Liver (tissue), 9 donors: ENCODE measurements around the gene HEG1. TPM values are rescaled to one million over a fixed set of nuclear protein-coding genes. Genes with fewer than 3 reads are reported as not detected.

Experiments used
- DNase-seq: peaks from one replicate; pipeline ENCODE4 v3.0.0-alpha.2; 2017; ENCODE audit warnings: low spot score
- H3K27ac ChIP-seq, 2 donors: one replicate each; pipeline ENCODE4 v1.7.0; 2013; ENCODE audit warnings: inconsistent platforms in 2 of 2, low read length in 2 of 2, control low read depth in 1 of 2, low read depth in 1 of 2, mild to moderate bottlenecking in 1 of 2
- H3K27me3 ChIP-seq, 4 donors: one replicate each; pipeline versions ENCODE4 v1.6.1 to v1.7.0; 2013; ENCODE audit warnings: low read length in 3 of 4, inconsistent platforms in 1 of 4, mild to moderate bottlenecking in 1 of 4, moderate library complexity in 1 of 4; ENCODE audit not compliant: control insufficient read depth in 4 of 4, insufficient read depth in 4 of 4
- H3K36me3 ChIP-seq, 4 donors: one replicate each; pipeline versions ENCODE4 v1.6.1 to v1.7.0; 2013; ENCODE audit warnings: low read length in 3 of 4, mild to moderate bottlenecking in 3 of 4, low read depth in 1 of 4, moderate library complexity in 1 of 4; ENCODE audit not compliant: control insufficient read depth in 4 of 4, insufficient read depth in 3 of 4
- H3K4me1 ChIP-seq, 4 donors: one replicate each; pipeline versions ENCODE4 v1.6.1 to v1.7.0; 2013; ENCODE audit warnings: low read length in 3 of 4, mild to moderate bottlenecking in 3 of 4, moderate library complexity in 1 of 4; ENCODE audit not compliant: control insufficient read depth in 4 of 4, insufficient read depth in 4 of 4
- H3K4me3 ChIP-seq, 3 donors: one replicate each; pipeline versions ENCODE4 v1.6.1 to v1.7.0; 2013; ENCODE audit warnings: low read length in 3 of 3, control low read depth in 1 of 3, low read depth in 1 of 3, mild to moderate bottlenecking in 1 of 3
- H3K9ac ChIP-seq, 2 donors: one replicate each; pipeline ENCODE4 v1.7.0; 2013; ENCODE audit warnings: low read length in 2 of 2, mild to moderate bottlenecking in 2 of 2, moderate library complexity in 2 of 2, control low read depth in 1 of 2, low read depth in 1 of 2
- H3K9me3 ChIP-seq, 4 donors: one replicate each; pipeline versions ENCODE4 v1.6.1 to v1.7.0; 2013; ENCODE audit warnings: low read length in 3 of 4; ENCODE audit not compliant: control insufficient read depth in 4 of 4
- EGR1 ChIP-seq, 2 donors: IDR thresholded peaks; 2 replicates each; pipeline ENCODE4 v1.6.1; 2016 to 2018; ENCODE audit warnings: antibody characterized with exemption in 2 of 2, low read depth in 2 of 2
- FOXA1 ChIP-seq: IDR thresholded peaks from 2 replicates; pipeline ENCODE4 v1.6.1; 2016; ENCODE audit warnings: antibody characterized with exemption
- FOXA2 ChIP-seq: IDR thresholded peaks from 2 replicates; pipeline ENCODE4 v1.6.1; 2016; ENCODE audit warnings: antibody characterized with exemption
- GABPA ChIP-seq, 2 donors: IDR thresholded peaks in 1 of 2; conservative IDR thresholded peaks in 1 of 2; 2 replicates each; pipeline ENCODE4 v1.6.1; 2016; ENCODE audit warnings: antibody characterized with exemption in 2 of 2, mild to moderate bottlenecking in 1 of 2, moderate library complexity in 1 of 2
- HNF4A ChIP-seq, 2 donors: conservative IDR thresholded peaks; 2 replicates each; pipeline ENCODE4 v1.6.1; 2016; ENCODE audit warnings: antibody characterized with exemption in 2 of 2, mild to moderate bottlenecking in 2 of 2
- JUND ChIP-seq, 2 donors: IDR thresholded peaks; 2 replicates each; pipeline ENCODE4 v1.6.1; 2016; ENCODE audit warnings: antibody characterized with exemption in 2 of 2
- NR2F2 ChIP-seq: IDR thresholded peaks from 2 replicates; pipeline ENCODE4 v1.6.1; 2016; ENCODE audit warnings: antibody characterized with exemption
- RAD21 ChIP-seq, 2 donors: IDR thresholded peaks; 2 replicates each; pipeline ENCODE4 v1.6.1; 2016; ENCODE audit warnings: antibody characterized with exemption in 2 of 2, mild to moderate bottlenecking in 2 of 2
- RXRA ChIP-seq, 2 donors: IDR thresholded peaks; 2 replicates each; pipeline ENCODE4 v1.6.1; 2017 to 2018; ENCODE audit warnings: antibody characterized with exemption in 2 of 2, mild to moderate bottlenecking in 1 of 2
- SP1 ChIP-seq: IDR thresholded peaks from 2 replicates; pipeline ENCODE4 v1.6.1; 2018; ENCODE audit warnings: antibody characterized with exemption, mild to moderate bottlenecking
- TAF1 ChIP-seq: conservative IDR thresholded peaks from 2 replicates; pipeline ENCODE4 v1.6.1; 2016; ENCODE audit warnings: antibody characterized with exemption, mild to moderate bottlenecking
- YY1 ChIP-seq: IDR thresholded peaks from 2 replicates; pipeline ENCODE4 v1.6.1; 2016; ENCODE audit warnings: antibody characterized with exemption, mild to moderate bottlenecking
- WGBS: extraction: QIAGEN DNeasy Blood & Tissue Kit; methylation state at CpG from one replicate; pipeline ENCODE4 v1.1.7; 2013; 5-methylcytosine and 5-hydroxymethylcytosine counted together
- polyA plus RNA-seq, 2 donors: library from polyadenylated mRNA; stranded (reverse) in 1 of 2; unstranded in 1 of 2; fragments of 200-250 nt in 1 of 2; fragments of >200 nt in 1 of 2; fragmentation: Nextera tagmentation in 1 of 2; extraction: Ambion mirVana in 1 of 2; gene quantifications; one replicate each; pipeline versions ENCODE4 v1.2.1 to v1.2.3, GENCODE V29; 2013 to 2015
- total RNA-seq, 2 donors: library from RNA; depleted of rRNA; stranded (reverse); fragments of >200 nt; gene quantifications; one replicate each; pipeline ENCODE4 v1.2.3, GENCODE V29; 2014
- TF ChIP-seq, protein P1 (sequence below): fragments of 150-350 bp; IDR thresholded peaks from 2 replicates; pipeline ENCODE4 v1.5.1; 2017; ENCODE audit warnings: improper control_type of control experiment, low read depth, low read length; ENCODE audit not compliant: missing input control
- TF ChIP-seq, protein P2 (sequence below): IDR thresholded peaks from 2 replicates; pipeline ENCODE4 v1.6.1; 2016; ENCODE audit warnings: antibody characterized with exemption
- TF ChIP-seq, protein P3 (sequence below): IDR thresholded peaks from 2 replicates; pipeline ENCODE4 v1.6.1; 2016; ENCODE audit warnings: antibody characterized with exemption
- TF ChIP-seq, protein P4 (sequence below): IDR thresholded peaks from 2 replicates; pipeline ENCODE4 v1.6.1; 2016; ENCODE audit warnings: antibody characterized with exemption
- TF ChIP-seq, protein P5 (sequence below): IDR thresholded peaks from 2 replicates; pipeline ENCODE4 v1.6.1; 2016; ENCODE audit warnings: antibody characterized with exemption, mild to moderate bottlenecking
- donor health status: healthy.
- donor health status: healthy.
- donor health status: healthy.
- donor health status: healthy.
- donor health status: healthy.

HEG1 gene
- total and polyA plus RNA-seq, 4 donors = 1.4 to 16.0 (median 5.3) TPM

DNA sequence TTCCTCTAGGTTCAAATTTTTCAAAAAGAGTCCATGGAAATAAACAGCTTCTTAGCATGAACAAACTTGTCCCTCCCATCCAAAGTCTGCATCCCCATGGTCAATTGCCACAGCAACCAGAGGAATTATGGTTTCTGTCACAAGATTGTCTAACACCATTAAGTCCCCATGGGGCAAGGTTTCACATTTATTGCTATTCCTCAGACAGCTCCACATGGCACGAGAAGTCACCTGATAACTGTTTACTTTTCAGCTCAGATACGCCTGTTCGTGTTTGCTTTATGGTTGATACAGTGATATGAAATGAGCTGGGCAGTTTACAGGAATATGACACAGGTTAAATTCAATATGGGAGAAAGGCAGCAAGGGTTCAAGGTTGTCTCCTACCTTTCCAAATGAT lies 83.3 kb downstream of the HEG1 start:
- Histone ChIP-seq H3K9me3 (no peaks in the 10 kb centered on the region), H3K4me1 (no peaks in the 10 kb centered on the region), H3K36me3 (peaks cover 0 to 17% (median 10%) of the 10 kb centered on the region in 4 donors), H3K4me3 (no peak overlapping the region), H3K9ac (no peak overlapping the region), H3K27ac (no peak overlapping the region), H3K27me3 (no peaks in the 10 kb centered on the region)
- TF ChIP-seq, protein P1, sequence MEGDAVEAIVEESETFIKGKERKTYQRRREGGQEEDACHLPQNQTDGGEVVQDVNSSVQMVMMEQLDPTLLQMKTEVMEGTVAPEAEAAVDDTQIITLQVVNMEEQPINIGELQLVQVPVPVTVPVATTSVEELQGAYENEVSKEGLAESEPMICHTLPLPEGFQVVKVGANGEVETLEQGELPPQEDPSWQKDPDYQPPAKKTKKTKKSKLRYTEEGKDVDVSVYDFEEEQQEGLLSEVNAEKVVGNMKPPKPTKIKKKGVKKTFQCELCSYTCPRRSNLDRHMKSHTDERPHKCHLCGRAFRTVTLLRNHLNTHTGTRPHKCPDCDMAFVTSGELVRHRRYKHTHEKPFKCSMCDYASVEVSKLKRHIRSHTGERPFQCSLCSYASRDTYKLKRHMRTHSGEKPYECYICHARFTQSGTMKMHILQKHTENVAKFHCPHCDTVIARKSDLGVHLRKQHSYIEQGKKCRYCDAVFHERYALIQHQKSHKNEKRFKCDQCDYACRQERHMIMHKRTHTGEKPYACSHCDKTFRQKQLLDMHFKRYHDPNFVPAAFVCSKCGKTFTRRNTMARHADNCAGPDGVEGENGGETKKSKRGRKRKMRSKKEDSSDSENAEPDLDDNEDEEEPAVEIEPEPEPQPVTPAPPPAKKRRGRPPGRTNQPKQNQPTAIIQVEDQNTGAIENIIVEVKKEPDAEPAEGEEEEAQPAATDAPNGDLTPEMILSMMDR = no peak
- peak in 1 of 2 donors; percentile 8 for TF ChIP-seq HNF4A (conservative IDR thresholded peaks at IDR 0.05)
- TF ChIP-seq, protein P2, sequence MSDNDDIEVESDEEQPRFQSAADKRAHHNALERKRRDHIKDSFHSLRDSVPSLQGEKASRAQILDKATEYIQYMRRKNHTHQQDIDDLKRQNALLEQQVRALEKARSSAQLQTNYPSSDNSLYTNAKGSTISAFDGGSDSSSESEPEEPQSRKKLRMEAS = no peak
- 70% methylated on average over 3 of the region's 3 CpGs for WGBS
- DNase-seq = no peak

DNA sequence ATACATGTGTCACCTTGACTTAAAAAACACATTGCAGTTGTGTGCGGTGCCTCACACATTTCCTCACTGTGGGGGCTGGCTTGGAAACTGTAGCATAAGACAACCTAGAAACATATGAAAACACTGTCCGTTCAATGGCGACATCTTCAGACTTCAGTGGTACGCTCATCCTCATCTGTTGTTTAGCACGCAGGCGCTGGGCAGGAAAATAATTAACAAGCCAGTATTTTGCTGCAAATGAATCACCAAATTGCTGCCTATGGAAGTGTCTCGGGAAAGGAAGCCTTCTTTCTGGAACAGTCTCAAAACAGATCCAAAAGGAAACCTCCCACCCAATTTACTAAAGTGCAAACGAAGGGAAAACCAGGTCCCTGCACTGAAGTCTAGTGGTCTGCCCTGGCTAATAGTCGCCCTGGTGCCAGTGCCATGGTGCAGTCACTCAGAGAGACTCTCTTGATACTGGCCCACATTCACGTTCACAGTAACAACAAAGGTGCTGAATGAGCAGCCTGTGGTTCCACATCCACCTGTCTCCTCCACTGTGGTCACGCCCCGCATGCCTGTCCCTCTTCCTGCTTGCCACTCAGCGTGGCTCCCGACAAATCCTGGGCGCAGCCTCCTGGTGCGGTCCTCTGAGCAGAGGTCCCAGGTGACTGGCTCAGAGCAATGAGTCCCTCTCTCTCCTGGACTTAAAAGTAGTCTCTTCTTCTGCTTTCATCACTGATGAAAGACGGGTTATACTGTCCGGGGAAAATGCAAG lies 85.7 kb downstream of the HEG1 start:
- no peak overlapping the region for H3K27ac ChIP-seq
- H3K9me3 ChIP-seq = no peaks in the 10 kb centered on the region
- no peak overlapping the region for H3K9ac ChIP-seq
- WGBS = 96% methylated on average over 18 of the region's 18 CpGs
- peaks cover 0 to 17% (median 10%) of the 10 kb centered on the region in 4 donors for H3K36me3 ChIP-seq
- TF ChIP-seq HNF4A (conservative IDR thresholded peaks at IDR 0.05) = no peak
- TF ChIP-seq YY1 = no peak
- no peak for TF ChIP-seq GABPA (IDR thresholded peaks at IDR 0.05 in 1 of 2, conservative IDR thresholded peaks at IDR 0.05 in 1 of 2)
- TF ChIP-seq RXRA (IDR thresholded peaks at IDR 0.05) = no peak
- no peak for TF ChIP-seq RAD21 (IDR thresholded peaks at IDR 0.05)
- no peak for TF ChIP-seq EGR1 (IDR thresholded peaks at IDR 0.05; ENCODE audit: low read depth in 2 of 2)
- TF ChIP-seq, protein P3, sequence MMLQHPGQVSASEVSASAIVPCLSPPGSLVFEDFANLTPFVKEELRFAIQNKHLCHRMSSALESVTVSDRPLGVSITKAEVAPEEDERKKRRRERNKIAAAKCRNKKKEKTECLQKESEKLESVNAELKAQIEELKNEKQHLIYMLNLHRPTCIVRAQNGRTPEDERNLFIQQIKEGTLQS = no peak
- no peak for TF ChIP-seq JUND (IDR thresholded peaks at IDR 0.05)
- DNase-seq = no peak
- no peak overlapping the region for H3K4me3 ChIP-seq
- H3K4me1 ChIP-seq = no peaks in the 10 kb centered on the region
- no peaks in the 10 kb centered on the region for H3K27me3 ChIP-seq

DNA sequence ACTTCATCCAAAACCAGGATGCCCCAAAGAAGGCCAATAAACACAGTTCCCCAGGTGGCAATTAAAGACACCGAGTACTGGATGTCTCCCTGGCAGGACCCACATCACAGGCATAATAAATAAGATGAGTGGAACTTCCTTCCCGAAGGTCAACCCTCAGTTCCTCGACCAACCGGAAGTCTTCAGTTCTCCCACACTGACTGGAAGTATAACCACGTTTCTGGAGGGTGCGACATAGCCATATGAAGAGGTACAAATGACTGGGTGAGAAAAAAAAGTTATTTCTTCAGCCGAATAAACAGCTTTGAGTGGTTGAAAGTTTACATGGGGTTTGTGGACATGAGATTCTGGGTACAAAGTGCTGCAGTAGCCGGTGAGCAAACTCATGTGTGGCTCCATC lies 86.6 kb downstream of the HEG1 start:
- Histone ChIP-seq H3K36me3 (peaks cover 0 to 17% (median 10%) of the 10 kb centered on the region in 4 donors), H3K4me1 (no peaks in the 10 kb centered on the region), H3K4me3 (no peak overlapping the region), H3K27me3 (no peaks in the 10 kb centered on the region), H3K9me3 (no peaks in the 10 kb centered on the region), H3K9ac (no peak overlapping the region), H3K27ac (no peak overlapping the region)
- DNase-seq = no peak
- 79% methylated on average over 8 of the region's 8 CpGs for WGBS
- TF ChIP-seq SP1 = no peak
- TF ChIP-seq, protein P4, sequence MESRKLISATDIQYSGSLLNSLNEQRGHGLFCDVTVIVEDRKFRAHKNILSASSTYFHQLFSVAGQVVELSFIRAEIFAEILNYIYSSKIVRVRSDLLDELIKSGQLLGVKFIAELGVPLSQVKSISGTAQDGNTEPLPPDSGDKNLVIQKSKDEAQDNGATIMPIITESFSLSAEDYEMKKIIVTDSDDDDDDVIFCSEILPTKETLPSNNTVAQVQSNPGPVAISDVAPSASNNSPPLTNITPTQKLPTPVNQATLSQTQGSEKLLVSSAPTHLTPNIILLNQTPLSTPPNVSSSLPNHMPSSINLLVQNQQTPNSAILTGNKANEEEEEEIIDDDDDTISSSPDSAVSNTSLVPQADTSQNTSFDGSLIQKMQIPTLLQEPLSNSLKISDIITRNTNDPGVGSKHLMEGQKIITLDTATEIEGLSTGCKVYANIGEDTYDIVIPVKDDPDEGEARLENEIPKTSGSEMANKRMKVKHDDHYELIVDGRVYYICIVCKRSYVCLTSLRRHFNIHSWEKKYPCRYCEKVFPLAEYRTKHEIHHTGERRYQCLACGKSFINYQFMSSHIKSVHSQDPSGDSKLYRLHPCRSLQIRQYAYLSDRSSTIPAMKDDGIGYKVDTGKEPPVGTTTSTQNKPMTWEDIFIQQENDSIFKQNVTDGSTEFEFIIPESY = no peak
- TF ChIP-seq, protein P5, sequence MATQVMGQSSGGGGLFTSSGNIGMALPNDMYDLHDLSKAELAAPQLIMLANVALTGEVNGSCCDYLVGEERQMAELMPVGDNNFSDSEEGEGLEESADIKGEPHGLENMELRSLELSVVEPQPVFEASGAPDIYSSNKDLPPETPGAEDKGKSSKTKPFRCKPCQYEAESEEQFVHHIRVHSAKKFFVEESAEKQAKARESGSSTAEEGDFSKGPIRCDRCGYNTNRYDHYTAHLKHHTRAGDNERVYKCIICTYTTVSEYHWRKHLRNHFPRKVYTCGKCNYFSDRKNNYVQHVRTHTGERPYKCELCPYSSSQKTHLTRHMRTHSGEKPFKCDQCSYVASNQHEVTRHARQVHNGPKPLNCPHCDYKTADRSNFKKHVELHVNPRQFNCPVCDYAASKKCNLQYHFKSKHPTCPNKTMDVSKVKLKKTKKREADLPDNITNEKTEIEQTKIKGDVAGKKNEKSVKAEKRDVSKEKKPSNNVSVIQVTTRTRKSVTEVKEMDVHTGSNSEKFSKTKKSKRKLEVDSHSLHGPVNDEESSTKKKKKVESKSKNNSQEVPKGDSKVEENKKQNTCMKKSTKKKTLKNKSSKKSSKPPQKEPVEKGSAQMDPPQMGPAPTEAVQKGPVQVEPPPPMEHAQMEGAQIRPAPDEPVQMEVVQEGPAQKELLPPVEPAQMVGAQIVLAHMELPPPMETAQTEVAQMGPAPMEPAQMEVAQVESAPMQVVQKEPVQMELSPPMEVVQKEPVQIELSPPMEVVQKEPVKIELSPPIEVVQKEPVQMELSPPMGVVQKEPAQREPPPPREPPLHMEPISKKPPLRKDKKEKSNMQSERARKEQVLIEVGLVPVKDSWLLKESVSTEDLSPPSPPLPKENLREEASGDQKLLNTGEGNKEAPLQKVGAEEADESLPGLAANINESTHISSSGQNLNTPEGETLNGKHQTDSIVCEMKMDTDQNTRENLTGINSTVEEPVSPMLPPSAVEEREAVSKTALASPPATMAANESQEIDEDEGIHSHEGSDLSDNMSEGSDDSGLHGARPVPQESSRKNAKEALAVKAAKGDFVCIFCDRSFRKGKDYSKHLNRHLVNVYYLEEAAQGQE = no peak
- TF ChIP-seq, protein P3 = no peak
- no peak for TF ChIP-seq FOXA1
- no peak for TF ChIP-seq JUND (IDR thresholded peaks at IDR 0.05)
- TF ChIP-seq EGR1 (IDR thresholded peaks at IDR 0.05; ENCODE audit: low read depth in 2 of 2) = no peak
- TF ChIP-seq, protein P2 = no peak
- no peak for TF ChIP-seq RAD21 (IDR thresholded peaks at IDR 0.05)
- no peak for TF ChIP-seq RXRA (IDR thresholded peaks at IDR 0.05)
- TF ChIP-seq HNF4A (conservative IDR thresholded peaks at IDR 0.05) = no peak
- no peak for TF ChIP-seq YY1
- no peak for TF ChIP-seq TAF1
- TF ChIP-seq NR2F2 = no peak
- no peak for TF ChIP-seq FOXA2
